Fibroblast of skin of scalp (primary cell): ENCODE data around the gene HSPB8.
A peak's percentile ranks its signal among the peaks of the same experiment; 100 is the strongest.
"Not testable (repeated sequence)": the region's sequence is repeated elsewhere in the genome, so short reads cannot be mapped to it uniquely, and the experiment has no call there.

Experiments used
- DNase-seq: peaks from one replicate; pipeline ENCODE4 v3.0.0-alpha.2; 2013

HSPB8 gene

GRCh38 chr12:119206348-119207062 is 27.8 kb downstream of the HSPB8 start:
- no peak for DNase-seq

GRCh38 chr12:119207063-119207560 is 28.4 kb downstream of the HSPB8 start:
- no peak for DNase-seq

GRCh38 chr12:119208626-119209061 is 29.9 kb downstream of the HSPB8 start:
- DNase-seq, result no peak

GRCh38 chr12:119211884-119212283 is 33.2 kb downstream of the HSPB8 start:
- no peak for DNase-seq

- DNase-seq, result no peak
Measured at GRCh38 chr12:119216084-119216483, 37.4 kb downstream of the HSPB8 start.

- not testable (repeated sequence) for DNase-seq
Measured at GRCh38 chr12:119218875-119219274, 40.1 kb downstream of the HSPB8 start.

- DNase-seq, result no peak
Measured at GRCh38 chr12:119222222-119222951, 43.7 kb downstream of the HSPB8 start.

- no peak for DNase-seq
Measured at GRCh38 chr12:119225454-119225853, 46.7 kb downstream of the HSPB8 start.

GRCh38 chr12:119227292-119227691 is 48.6 kb downstream of the HSPB8 start:
- DNase-seq, result no peak

GRCh38 chr12:119229205-119229604 is 50.5 kb downstream of the HSPB8 start:
- DNase-seq, result no peak

- peak; percentile 3 for DNase-seq
Measured at GRCh38 chr12:119229837-119230236, 51.1 kb downstream of the HSPB8 start.

- DNase-seq, result no peak
Measured at GRCh38 chr12:119230807-119231206, 52.1 kb downstream of the HSPB8 start.

- DNase-seq, result no peak
Measured at GRCh38 chr12:119231774-119232173, 53.0 kb downstream of the HSPB8 start.

- DNase-seq, result no peak
Measured at GRCh38 chr12:119235197-119235751, 56.5 kb downstream of the HSPB8 start.

GRCh38 chr12:119236372-119236771 is 57.6 kb downstream of the HSPB8 start:
- no peak for DNase-seq

- no peak for DNase-seq
Measured at GRCh38 chr12:119239040-119239439, 60.3 kb downstream of the HSPB8 start.

- DNase-seq, result no peak
Measured at GRCh38 chr12:119241049-119241448, 62.3 kb downstream of the HSPB8 start.

- no peak for DNase-seq
Measured at GRCh38 chr12:119241580-119242169, 62.9 kb downstream of the HSPB8 start.
